Pulmonary artery endothelial cell (primary cell): ENCODE measurements around the gene MOCS1. TPM values are rescaled to one million over a fixed set of nuclear protein-coding genes. Genes with fewer than 3 reads are reported as not detected.

Source experiments
- DNase-seq: peaks from one replicate; pipeline ENCODE4 v3.0.0-alpha.2; 2011; ENCODE audit warnings: low read depth, low spot score
- total RNA-seq: library from RNA; depleted of rRNA; stranded (reverse); fragments of >200 nt; gene quantifications from 2 replicates; pipeline ENCODE4 v1.2.3, GENCODE V29; 2014

Gene MOCS1
- total RNA-seq, 1 donor from 2014 or later = 12.4 TPM

- no peak for DNase-seq
Observed at GRCh38 chr6:39902786-39903465, 31.3 kb downstream of the MOCS1 start.

GRCh38 chr6:39902136-39902535 is 32.1 kb downstream of the MOCS1 start:
- DNase-seq = no peak

- no peak for DNase-seq
Observed at GRCh38 chr6:39901670-39902069, 32.6 kb downstream of the MOCS1 start.

- DNase-seq = no peak
Observed at GRCh38 chr6:39901116-39901655, 33.1 kb downstream of the MOCS1 start.

GRCh38 chr6:39899554-39900295 is 34.5 kb downstream of the MOCS1 start:
- DNase-seq = no peak

GRCh38 chr6:39898625-39899024 is 35.6 kb downstream of the MOCS1 start:
- no peak for DNase-seq

- no peak for DNase-seq
Observed at GRCh38 chr6:39897698-39898097, 36.6 kb downstream of the MOCS1 start.

GRCh38 chr6:39896701-39897100 is 37.6 kb downstream of the MOCS1 start:
- DNase-seq = no peak

GRCh38 chr6:39893286-39893685 is 41.0 kb downstream of the MOCS1 start:
- DNase-seq = no peak

GRCh38 chr6:39892490-39893129 is 41.7 kb downstream of the MOCS1 start:
- DNase-seq = peak; percentile 39

GRCh38 chr6:39891976-39892375 is 42.3 kb downstream of the MOCS1 start:
- no peak for DNase-seq

- no peak for DNase-seq
Observed at GRCh38 chr6:39891353-39891752, 42.9 kb downstream of the MOCS1 start.

- DNase-seq = no peak
Observed at GRCh38 chr6:39889229-39889628, 45.0 kb downstream of the MOCS1 start.

- DNase-seq = peak; percentile 88
Observed at GRCh38 chr6:39887692-39888450, 46.4 kb downstream of the MOCS1 start.

GRCh38 chr6:39886871-39887270 is 47.4 kb downstream of the MOCS1 start:
- DNase-seq = no peak

- no peak for DNase-seq
Observed at GRCh38 chr6:39885691-39886090, 48.6 kb downstream of the MOCS1 start.

GRCh38 chr6:39884696-39885095 is 49.6 kb downstream of the MOCS1 start:
- no peak for DNase-seq

- DNase-seq = peak; percentile 87
Observed at GRCh38 chr6:39882531-39882899, 51.7 kb downstream of the MOCS1 start.

- DNase-seq = no peak
Observed at GRCh38 chr6:39881851-39882530, 52.3 kb downstream of the MOCS1 start.

- no peak for DNase-seq
Observed at GRCh38 chr6:39880594-39880993, 53.7 kb downstream of the MOCS1 start.

GRCh38 chr6:39879535-39879934 is 54.7 kb downstream of the MOCS1 start:
- DNase-seq = no peak
